Upper lobe of left lung (tissue), 4 donors: ENCODE measurements around the gene ODAPH.

Experiments used
- CTCF ChIP-seq, 6 experiments: fragments of 450-650 bp in 4 of 6; fragments of 200-600 bp in 2 of 6; sonication (generic) in 2 of 6; IDR thresholded peaks; one replicate each; pipeline ENCODE4 v1.5.1; 2016 to 2019; ENCODE audit warnings: antibody characterized with exemption in 6 of 6
- POLR2A ChIP-seq, 4 donors: fragments of 450-650 bp; IDR thresholded peaks; one replicate each; pipeline ENCODE4 v1.5.1; 2016 to 2017; ENCODE audit warnings: antibody characterized with exemption in 4 of 4, mild to moderate bottlenecking in 2 of 4
- POLR2AphosphoS5 ChIP-seq, 2 donors: sonication (generic); formaldehyde crosslinking; IDR thresholded peaks; one replicate each; pipeline ENCODE4 v1.5.1; 2017; ENCODE audit warnings: antibody characterized with exemption in 2 of 2

GRCh38 chr4:75567725-75568124, 11.9 kb downstream of the ODAPH start:
- TF ChIP-seq POLR2A (IDR thresholded peaks at IDR 0.05) = no peak
- no peak for TF ChIP-seq CTCF (IDR thresholded peaks at IDR 0.05)
- TF ChIP-seq POLR2AphosphoS5 (IDR thresholded peaks at IDR 0.05) = no peak
